T1000 (cell line): ENCODE data around the gene HPN.
"Not testable (repeated sequence)": the region's sequence is repeated elsewhere in the genome, so short reads cannot be mapped to it uniquely, and the experiment has no call there.

Source experiments
- DNase-seq: peaks from one replicate; lab custom pipeline; 2025; ENCODE audit warnings: mixed read lengths; lab: John Stamatoyannopoulos, UW

Gene HPN

DNA sequence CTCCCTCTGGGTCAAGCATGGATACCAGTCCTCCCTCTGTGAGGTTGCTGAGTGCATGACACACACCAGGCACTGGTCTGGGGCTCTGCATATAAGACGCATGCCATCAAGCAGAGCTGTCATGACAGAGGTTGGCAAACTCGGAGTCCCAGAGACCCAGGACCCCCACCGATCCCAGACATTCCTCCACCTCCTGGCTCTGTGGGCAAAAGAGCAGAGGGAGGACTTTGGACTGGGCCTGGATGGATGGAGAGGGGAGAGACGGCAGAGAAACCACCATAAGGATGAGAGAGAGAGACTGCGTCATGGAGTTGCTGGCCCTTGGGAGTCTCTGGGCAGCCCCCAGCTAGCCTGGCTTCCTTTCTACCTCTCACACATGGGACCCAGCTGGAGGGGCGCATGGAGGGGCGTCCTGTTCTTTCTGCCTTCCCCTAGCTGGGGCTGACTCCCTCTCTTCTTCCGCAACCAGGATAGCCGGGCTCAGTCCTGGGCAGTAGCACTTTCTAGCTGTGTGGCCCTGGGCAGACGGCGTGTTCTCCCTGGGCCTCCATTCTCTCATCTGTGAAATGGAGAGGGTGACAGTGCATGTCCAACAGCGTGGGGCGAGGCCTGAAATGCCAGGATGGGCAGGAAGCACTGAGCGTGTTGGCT, 1.6 kb downstream of the HPN start:
- no peak for DNase-seq

DNA sequence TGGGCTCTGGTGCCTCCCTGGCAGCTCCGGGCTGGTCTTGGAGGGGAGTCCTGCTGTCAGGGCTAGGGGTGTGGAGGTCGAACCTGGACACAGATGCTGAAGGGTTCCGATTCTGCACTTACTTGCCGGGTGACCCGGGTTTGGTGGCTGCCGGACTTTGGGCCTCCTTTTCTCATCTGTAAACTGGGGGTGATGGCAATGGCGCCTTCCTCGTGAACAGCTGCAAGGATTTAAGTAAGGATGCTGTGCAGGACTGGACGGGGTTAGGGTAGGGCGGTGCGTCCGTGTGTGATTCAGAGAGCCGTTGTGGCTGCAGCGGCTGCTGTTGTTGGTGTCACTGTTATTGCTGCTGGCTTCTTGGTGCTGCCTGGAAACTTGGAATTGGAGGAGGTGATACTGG, 2.4 kb downstream of the HPN start:
- DNase-seq: no peak

DNA sequence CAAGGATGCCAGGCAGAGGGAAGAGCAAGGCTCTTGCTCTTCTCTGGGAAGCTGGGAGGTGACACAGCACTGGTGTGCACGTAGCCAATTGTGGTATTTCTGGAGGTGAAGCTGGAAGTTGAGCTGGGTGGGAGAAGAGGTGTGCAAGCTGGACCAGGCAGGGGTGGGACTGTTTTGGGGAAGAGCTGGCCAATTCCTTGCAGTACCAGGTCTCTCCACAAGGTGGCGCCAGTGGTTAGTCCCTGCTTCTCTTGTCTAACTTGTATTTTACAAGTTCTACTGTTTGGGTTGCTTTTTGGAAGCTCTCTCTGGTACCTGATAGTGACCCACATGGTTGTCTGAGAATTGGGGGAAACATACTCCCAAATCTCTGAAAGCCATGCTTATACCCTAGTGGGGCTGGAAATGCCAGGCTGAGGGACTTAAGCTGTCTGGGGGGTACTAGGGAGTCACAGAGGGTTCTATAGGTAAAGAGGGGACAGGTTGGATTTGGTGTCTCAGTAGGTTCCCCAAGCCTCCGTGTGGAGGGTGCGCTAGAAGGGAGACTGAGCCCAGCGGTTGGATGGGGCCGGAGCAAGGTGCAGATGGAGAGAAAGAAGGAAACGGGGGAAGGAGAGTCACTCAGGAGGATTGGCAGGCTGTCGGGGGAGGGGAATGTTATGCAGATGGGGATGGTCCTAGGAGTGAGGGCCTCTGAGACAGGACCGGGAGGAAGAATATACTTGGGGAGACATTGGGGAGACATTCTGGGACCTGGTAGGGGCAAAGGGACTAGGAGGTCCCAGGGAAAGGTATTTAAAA, 3.0 kb downstream of the HPN start:
- peak; percentile 23 for DNase-seq

DNA sequence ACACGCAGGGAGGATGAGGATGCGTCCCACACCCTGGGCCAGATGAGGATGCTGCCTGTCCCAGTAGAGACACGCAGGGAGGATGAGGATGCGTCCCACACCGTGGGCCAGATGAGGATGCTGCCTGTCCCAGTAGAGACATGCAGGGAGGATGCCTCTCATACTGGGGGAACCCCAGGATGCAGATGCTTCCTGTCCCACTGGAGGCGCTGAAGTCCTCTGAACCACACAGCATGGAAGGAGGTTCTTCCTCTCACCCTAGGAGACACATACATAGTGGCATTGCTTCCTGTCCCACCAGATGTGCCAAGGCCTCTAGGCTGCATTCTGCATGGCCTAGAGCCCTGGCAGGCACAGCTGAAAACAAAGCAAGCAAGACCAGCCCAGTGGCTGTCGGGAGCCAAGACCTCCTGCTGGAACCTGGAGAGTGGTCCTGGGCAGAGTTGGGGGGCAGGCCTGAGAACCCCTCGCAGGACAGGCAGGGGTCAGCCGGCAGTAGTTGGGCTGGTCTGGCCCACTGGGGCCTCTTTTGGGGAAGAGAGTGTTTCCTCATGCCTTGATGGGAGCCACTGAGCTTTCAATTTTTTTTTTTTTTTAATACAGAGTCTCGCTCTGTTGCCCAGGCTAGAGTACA, 4.3 kb downstream of the HPN start:
- no peak for DNase-seq

DNA sequence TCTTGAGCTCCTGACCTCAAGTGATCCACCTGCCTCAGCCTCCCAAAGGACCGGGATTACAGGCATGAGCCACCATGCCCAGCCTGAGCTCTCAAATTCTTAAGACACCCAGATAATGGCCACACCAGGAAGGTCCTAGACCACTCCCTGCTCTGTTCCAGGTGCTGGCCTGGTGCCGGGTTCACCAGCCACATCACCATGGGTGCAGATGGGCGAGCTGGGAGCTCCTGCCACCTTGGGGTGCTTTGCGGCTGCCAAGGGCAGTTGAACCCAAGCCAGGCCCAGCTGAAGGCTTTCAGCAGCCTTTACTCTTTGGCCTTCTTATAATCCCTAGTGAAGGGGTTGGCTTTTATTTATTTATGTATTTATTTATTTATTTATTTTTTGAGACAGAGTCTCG, 4.9 kb downstream of the HPN start:
- DNase-seq: no peak

DNA sequence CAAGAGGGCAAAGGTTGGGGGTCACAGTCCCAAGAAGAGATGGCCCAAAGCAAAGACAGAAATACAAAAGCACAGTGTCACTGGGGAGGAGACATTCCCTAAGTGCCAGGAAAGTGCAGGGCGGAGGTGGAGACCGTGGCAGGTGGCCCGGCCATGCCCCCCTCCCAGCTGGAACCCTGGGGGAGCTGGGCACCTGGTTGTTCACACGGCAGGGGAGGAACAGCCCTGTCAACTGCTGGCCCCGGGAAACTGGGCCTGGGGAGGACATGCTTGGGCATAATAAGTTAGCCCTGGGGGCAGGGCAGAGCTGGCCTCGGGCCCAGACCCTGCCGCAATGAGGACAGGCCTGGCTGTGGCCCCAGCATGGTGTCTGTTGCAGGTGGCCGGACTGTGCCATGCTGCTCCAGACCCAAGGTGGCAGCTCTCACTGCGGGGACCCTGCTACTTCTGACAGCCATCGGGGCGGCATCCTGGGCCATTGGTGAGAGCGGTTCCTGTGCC, 7.4 kb downstream of the HPN start:
- no peak for DNase-seq

DNA sequence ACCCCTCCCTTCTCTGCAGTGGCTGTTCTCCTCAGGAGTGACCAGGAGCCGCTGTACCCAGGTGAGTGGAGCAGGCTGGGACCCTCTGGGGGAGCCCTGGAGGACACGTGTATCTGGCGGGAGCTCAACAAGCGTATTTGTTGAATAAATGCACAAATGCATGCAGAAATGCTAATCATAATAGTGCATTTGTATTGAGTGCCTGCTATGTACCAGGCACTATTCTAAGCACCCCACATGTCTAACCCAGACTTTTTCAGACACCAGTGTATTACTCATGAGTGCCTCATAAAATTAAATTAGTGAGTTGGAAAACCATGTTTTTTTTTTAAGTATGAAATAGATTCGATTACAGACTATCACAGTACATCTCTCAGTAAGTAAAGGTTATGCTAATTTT, 7.9 kb downstream of the HPN start:
- no peak for DNase-seq

DNA sequence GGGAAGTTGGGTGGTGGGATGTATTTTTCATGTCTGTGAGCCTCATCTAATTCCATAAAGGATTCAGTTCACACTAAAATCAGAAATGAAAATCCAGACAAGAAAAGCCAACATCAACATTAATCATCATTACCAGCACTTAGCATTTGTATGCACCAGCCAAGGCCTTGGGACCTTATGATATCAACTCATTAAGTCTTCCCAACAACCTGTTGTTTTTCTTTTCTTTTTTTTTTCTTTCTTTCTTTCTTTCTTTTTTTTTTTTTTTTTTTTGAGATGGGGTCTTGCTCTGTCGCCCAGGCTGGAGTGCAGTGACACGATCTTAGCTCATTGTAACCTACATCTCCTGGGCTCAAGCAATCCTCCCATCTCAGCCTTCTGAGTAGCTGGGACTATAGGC, 9.1 kb downstream of the HPN start:
- DNase-seq: not testable (repeated sequence)

DNA sequence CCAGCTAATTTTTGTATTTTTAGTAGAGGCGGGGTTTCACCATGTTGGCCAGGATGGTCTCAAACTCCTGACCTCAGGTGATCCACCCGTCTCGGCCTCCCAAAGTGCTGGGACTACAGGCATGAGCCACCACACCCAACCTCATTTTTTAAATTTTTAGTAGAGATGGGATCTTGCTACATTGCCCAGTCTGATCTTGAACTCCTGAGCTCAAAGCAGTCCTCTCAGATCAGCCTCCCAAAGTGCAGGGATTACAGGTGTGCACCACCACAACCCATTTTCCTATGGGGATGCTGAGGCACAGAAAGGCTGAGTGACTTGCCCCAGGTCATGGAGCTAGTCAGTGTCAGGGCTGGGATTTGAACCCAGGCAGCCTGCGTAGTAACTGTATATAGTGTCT, 9.7 kb downstream of the HPN start:
- DNase-seq: not testable (repeated sequence)

DNA sequence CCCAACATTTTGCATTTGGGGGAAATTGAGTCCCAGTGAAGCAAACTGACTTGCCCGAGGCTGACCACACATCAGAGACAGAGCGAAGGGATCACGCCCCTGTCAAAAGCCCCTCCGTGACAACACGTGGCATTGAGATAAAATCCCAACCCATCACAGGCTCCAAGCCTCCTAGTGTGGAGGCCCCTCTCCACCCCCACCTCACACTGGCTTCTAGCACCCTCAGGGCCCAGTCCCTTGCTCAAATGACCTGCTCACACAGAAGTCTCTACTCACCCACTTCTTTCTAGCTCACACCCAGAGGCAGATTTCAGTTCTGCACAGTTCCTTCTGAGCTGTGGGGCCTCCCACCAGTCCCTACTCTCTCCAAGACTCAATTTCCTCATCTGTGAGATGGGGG, 10.3 kb downstream of the HPN start:
- no peak for DNase-seq

DNA sequence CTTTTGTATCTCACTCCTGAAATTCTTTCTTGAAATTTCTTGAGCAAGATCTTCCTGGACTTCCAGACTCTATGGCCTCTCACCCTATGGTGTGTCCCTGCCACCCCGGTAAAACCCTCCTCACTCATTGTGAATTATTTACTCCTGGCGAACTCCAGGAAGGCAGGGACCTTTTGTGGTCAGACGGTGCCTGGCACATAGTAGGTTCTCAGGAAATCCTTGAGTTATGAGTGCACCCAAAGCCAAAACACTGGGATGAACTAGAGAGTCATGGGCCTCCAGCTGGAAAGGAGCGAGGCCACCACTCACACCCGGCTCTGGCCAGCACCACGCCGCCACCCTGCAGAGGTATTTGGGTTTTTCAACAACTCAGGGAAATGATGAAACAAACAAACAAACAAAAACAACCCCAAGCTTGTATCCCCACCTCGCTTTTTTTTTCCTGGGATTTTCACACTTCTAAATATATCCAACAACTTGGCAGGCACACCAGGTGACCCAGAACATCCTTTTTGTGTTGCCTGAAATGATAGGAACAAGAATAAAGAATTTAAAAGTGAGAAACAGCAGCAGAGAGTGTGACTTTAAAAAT, 11.2 kb downstream of the HPN start:
- DNase-seq: no peak

DNA sequence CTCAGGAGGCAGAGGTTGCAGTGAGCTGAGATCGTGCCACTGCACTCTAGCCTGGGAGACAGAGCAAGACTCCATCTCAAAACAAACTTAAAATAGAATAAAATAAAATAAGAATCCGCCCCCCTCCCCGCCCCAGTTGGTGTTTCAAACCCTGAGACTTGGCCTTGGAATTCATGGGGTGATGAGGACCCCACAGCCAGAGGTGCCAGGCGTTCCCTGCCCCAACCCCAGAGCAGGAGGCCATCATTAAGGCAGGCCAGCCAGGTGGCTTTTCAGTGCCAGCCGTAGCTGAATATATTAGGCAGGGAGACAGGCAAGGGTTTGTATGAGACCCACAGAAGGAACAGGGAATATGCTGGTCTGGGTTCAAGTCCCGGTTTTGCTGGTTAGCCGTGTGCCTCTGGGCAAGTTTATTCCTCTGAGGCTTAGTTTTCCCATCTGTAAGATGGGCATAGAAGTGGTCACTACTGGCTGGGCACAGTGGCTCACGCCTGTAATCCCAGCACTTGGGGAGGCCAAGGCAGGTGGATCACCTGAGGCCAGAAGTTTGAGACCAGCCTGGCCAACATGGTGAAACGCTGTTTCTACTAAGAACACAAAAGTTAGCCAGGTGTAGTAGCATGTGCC, 12.3 kb downstream of the HPN start:
- no peak for DNase-seq

DNA sequence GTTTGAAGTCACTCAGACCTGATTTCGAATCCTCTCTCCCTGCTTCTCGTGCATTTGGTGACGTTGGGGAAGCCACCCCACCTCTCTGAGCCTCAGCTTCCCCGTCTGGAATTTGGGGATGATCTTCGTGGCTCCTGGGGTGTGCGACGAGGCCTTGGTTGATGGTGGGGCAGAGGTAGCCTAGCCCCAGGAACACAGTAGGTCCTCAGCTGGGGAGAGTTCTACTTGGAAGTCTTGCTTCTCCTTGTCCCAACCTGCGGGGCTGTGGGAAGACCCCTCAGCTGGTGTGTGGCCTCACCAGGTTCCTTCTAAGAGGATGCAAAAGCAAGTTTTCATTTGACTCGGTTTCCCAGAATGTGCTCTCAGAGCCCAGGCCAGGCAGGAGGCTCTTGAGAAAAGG, 13.1 kb downstream of the HPN start:
- no peak for DNase-seq

DNA sequence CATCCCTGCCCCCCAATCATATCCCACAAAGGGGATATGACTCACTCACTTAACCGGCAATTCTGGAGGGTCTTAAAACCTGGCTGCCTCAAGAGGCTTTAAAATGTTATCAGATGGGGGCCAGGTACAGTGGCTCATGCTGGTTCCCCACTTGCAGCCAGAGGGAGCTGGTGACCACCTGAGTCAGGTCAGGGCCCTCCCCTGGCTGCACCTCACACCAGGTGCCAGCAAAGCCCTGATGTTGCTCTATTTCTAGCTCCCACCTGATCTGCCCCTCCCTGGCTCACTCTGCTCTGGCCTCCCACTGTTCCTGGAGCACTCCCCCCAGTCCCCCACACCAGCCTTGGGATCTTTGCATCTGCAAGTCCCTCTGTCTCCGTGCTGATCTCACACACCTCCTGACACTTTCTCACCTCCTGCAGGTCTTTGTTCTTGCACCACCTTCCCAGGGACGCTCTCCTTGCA, 14.2 kb downstream of the HPN start:
- no peak for DNase-seq

DNA sequence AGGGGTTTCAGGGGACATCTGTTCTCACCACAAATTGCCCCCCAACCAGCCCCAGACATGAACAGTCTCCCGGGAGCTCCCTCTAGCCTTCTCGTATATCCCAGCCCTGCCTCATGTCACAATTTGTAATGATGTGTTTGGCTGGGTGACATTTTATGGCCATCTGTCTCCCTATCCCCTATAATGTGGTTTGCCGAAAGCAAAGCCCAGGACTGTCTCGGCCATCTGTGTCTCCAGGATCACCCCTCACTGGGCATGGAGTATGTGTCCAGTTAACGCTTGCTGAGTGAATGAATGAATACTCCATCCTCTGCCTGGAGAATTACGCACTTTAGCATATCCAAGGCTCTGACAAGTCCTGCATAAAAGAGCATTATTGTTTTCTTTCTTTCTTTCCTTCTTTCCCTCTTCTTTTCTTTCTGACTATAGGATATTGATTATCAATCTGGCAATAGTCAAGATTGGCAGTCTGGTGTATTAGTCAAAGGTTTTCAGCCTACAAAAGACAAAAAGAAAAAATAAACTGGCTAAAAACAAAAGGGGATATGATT, 15.1 kb downstream of the HPN start:
- DNase-seq: no peak

DNA sequence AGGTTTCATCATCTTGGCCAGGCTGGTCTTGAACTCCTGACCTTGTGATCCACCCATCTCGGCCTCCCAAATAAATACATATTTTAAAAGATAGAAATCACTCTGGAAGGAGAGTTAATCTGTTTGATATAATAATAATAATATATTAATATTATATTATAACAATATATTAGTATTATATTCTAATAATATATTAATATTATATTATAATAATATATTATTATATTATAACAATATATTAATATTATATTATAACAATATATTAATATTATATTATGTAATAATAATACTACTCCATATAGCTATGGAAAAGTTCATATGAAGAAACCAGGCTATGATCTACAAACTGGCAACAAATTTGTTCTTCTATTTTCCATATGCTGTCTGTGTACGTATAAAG, 16.8 kb downstream of the HPN start:
- DNase-seq: no peak

DNA sequence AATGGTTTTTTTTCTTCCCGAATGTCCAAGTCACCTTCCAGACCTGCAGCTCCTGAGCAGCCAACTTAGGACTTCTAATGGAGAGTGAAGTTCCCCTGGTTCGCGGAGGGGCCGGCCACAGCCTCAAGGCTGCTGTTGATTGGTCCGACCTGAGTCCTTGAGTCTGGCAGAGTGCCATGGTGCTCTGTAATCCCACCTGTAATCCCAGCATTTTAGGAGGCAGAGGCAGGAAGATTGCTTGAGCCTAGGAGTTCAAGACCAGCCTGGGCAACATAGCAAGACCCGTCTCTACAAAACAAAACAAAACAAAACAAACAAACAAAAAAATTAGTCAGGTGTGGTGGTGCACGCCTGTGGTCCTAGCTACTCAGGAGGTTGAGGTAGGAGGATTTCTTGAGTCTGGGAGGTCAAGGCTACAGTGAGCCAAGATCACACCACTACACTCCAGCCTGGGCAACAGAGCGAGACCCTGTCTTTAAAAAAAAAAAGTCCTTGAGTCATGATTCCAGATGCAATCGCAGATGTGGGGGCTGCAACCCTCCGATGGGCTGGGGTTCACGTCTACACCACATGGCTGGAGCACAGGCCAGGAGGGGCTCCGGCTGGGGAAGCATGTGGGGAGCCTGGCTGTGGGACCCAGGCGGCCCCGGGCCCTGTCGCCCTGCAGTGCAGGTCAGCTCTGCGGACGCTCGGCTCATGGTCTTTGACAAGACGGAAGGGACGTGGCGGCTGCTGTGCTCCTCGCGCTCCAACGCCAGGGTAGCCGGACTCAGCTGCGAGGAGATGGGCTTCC, 17.7 kb downstream of the HPN start:
- DNase-seq: no peak

DNA sequence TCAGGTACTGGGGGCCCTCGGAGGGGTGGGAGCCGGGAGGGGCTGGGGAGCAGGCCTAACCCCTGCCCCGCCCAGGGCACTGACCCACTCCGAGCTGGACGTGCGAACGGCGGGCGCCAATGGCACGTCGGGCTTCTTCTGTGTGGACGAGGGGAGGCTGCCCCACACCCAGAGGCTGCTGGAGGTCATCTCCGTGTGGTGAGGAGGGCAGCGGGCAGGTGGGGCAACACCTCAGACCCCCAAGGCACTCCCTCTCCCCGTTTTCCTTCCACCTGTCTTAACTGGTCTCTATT, 18.2 kb downstream of the HPN start:
- no peak for DNase-seq

DNA sequence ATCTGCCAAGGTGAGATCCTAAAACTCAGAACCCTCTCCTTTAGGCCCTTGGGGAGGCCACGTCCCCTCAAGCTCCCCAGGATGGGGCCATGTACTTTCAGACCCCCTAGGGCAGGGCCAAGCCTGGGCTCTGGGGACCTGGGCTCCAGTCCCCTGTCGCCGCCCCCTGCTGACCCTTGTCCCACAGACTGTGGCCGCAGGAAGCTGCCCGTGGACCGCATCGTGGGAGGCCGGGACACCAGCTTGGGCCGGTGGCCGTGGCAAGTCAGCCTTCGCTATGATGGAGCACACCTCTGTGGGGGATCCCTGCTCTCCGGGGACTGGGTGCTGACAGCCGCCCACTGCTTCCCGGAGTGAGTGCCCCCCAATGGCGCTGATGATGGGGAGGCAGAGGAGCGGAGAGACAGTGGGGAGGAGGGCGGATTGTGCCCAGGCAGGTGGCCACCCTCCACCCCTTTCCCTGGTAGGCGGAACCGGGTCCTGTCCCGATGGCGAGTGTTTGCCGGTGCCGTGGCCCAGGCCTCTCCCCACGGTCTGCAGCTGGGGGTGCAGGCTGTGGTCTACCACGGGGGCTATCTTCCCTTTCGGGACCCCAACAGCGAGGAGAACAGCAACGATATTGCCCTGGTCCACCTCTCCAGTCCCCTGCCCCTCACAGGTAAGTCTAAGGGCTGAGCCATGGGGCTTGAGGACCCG, 18.8 kb downstream of the HPN start:
- no peak for DNase-seq

DNA sequence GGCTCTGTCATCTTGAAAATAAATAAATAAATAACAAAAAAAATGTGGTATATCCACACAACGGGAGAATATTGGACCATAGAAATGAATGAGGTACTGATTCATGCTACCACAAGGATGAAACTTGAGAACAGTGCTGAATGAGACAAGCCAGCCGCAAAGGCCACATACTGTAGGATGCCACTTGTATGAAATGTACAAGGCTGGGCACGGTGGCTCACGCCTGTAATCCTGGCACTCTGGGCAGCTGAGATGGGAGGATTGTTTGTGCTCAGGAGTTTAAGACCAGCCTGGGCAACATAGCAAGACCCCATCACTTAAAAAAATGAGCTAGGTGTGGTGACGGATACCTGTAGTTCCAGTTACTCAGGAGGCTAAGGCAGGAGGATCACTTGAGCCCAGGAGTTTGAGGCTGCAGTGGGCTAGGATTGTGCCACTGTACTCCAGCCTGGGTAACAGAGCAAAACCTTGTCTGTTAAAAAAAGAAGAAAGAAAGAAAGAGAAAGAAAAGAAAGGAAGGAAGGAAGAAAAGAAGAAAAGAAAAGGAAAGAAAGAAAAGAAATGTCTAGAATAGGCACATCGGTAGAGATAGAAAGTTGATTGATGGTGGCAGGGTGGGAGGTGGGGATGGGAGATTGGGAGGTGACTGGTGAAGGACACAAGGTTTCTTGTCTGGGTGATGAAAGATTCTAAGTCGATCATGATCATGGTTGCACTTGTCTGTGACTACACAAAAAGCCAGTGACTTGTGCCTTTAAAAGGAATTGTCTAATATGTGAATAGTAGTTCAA, 20.3 kb downstream of the HPN start:
- no peak for DNase-seq
